Measurements from ENCODE around the gene TEDDM1.

The TEDDM1 gene

GRCh38 chr1:182391362-182392049, 9.0 kb downstream of the TEDDM1 start, which contains the start of gene GLUL:
GLUL (minus strand) TSS chr1:182391790; CDS start chr1:182388737, 3,053 bp downstream.
- H3K9ac ChIP-seq (ENCODE audit: low read depth in 1 of 2, low read length in 2 of 2) = peak within 1 kb of the TSS; percentile 73 to 81
- H3K36me3 ChIP-seq (ENCODE audit: control insufficient read depth in 1 of 2, insufficient read depth in 2 of 2, low read length in 2 of 2) = peaks cover 13 to 21% of the 10 kb centered on the region in 2 donors
- peak within 1 kb of the TSS; percentile 77 to 84 for H3K4me3 ChIP-seq (ENCODE audit: low read depth in 1 of 2, low read length in 2 of 2)
- no peaks in the 10 kb centered on the region for H3K9me3 ChIP-seq (ENCODE audit: control insufficient read depth in 1 of 2, low read length in 2 of 2)
- no peaks in the 10 kb centered on the region for H3K27me3 ChIP-seq (ENCODE audit: control insufficient read depth in 1 of 2, insufficient read depth in 2 of 2, low read length in 2 of 2)
- peaks cover 8 to 19% of the 10 kb centered on the region in 2 donors for H3K4me1 ChIP-seq (ENCODE audit: control insufficient read depth in 1 of 2, insufficient read depth in 2 of 2, low read length in 2 of 2)
- peak within 1 kb of the TSS; percentile 89 for H3K27ac ChIP-seq (ENCODE audit: low read depth, low read length)

DNA sequence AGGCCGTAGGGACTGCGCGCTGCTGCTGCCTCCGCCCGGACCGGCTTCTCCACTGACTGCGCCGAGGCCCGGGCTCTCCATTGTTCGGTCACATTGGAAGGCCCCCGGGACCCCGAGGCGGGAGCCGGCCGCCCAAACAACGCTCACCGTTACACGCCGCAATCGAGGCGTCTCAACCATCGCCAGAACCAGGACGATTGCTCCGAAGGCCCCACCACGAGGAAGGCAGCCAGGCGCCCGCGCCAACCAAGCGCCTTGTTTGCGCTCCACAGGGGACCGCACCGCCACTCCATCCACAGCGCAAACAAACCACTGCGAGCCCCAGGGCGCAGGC, 9.5 kb downstream of the TEDDM1 start:
- Histone ChIP-seq H3K4me1 (ENCODE audit: control insufficient read depth in 1 of 2, insufficient read depth in 2 of 2, low read length in 2 of 2) (peaks cover 8 to 19% of the 10 kb centered on the region in 2 donors), H3K27ac (ENCODE audit: low read depth, low read length) (peak overlapping the region; percentile 87), H3K9ac (ENCODE audit: low read depth in 1 of 2, low read length in 2 of 2) (peak overlapping the region; percentile 73 to 81), H3K27me3 (ENCODE audit: control insufficient read depth in 1 of 2, insufficient read depth in 2 of 2, low read length in 2 of 2) (no peaks in the 10 kb centered on the region), H3K4me3 (ENCODE audit: low read depth in 1 of 2, low read length in 2 of 2) (peak overlapping the region; percentile 77 to 84), H3K9me3 (ENCODE audit: control insufficient read depth in 1 of 2, low read length in 2 of 2) (no peaks in the 10 kb centered on the region), H3K36me3 (ENCODE audit: control insufficient read depth in 1 of 2, insufficient read depth in 2 of 2, low read length in 2 of 2) (peaks cover 18 to 26% of the 10 kb centered on the region in 2 donors)

- no peaks in the 10 kb centered on the region for H3K9me3 ChIP-seq (ENCODE audit: control insufficient read depth in 1 of 2, low read length in 2 of 2)
- peaks cover 8 to 19% of the 10 kb centered on the region in 2 donors for H3K4me1 ChIP-seq (ENCODE audit: control insufficient read depth in 1 of 2, insufficient read depth in 2 of 2, low read length in 2 of 2)
- H3K4me3 ChIP-seq (ENCODE audit: low read depth in 1 of 2, low read length in 2 of 2) = peak overlapping the region; percentile 77 to 84
- no peaks in the 10 kb centered on the region for H3K27me3 ChIP-seq (ENCODE audit: control insufficient read depth in 1 of 2, insufficient read depth in 2 of 2, low read length in 2 of 2)
- H3K27ac ChIP-seq (ENCODE audit: low read depth, low read length) = no peak overlapping the region
- peaks cover 26 to 38% of the 10 kb centered on the region in 2 donors for H3K36me3 ChIP-seq (ENCODE audit: control insufficient read depth in 1 of 2, insufficient read depth in 2 of 2, low read length in 2 of 2)
- peak overlapping the region; percentile 48 to 73 for H3K9ac ChIP-seq (ENCODE audit: low read depth in 1 of 2, low read length in 2 of 2)
These were observed 10.8 kb downstream of the TEDDM1 start for GRCh38 chr1:182389619-182390047.

DNA sequence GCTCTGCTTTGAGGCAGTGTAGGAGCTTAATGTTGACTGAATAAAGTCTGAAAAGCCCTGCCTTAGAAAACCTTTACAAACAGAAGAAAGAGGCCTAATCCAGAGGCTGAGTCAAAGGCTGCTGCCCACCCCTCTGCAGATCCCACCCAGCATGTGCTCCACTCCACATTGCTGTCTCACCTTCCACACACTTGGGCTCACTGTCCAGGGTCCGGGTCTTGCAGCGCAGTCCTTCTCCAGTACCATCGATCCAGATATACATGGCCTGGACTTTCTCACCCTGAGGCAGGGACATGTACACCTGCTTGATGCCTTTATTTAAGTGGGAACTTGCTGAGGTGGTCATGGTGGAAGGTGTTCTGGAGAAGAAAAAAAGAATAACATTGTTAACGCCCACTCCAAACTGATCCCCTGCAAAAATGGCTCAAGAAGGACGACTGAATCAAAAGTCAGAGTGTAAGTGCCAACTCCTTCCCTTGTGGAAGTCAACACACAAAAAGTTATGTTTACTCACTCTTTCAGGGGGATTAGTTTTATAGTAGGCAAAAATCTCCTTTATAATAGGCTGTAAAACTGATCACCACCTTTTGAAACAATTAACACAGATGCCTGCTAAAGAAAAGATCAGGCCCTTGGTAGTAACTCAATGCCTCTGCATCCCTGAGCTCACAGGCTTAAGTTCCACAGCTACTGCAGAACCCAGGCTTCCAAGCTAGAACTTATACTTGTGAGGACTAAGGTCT, 11.9 kb downstream of the TEDDM1 start:
- Histone ChIP-seq H3K36me3 (ENCODE audit: control insufficient read depth in 1 of 2, insufficient read depth in 2 of 2, low read length in 2 of 2) (peaks cover 34 to 48% of the 10 kb centered on the region in 2 donors), H3K4me1 (ENCODE audit: control insufficient read depth in 1 of 2, insufficient read depth in 2 of 2, low read length in 2 of 2) (peaks cover 8 to 19% of the 10 kb centered on the region in 2 donors)

DNA sequence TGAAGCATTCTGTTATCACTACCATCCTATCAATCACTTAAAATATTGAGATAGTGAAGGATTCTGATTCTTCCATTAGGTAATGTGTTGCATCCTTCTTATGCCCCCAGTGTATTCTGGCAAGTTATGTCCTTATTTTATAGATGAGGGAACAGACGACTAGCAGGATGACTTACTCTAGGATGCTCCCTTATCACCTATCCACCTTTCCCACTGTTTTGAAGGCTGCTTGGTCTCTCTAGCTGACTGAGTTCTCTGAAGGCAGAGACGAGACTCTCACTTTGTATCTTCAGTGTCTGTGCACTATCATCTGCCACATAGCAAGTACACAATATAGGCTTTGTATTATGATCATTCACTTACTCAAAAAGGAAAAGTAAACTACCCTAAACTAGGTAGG, 12.9 kb downstream of the TEDDM1 start:
- Histone ChIP-seq H3K4me1 (ENCODE audit: control insufficient read depth in 1 of 2, insufficient read depth in 2 of 2, low read length in 2 of 2) (peaks cover 8 to 14% of the 10 kb centered on the region in 2 donors), H3K9ac (ENCODE audit: low read depth in 1 of 2, low read length in 2 of 2) (no peak overlapping the region), H3K27me3 (ENCODE audit: control insufficient read depth in 1 of 2, insufficient read depth in 2 of 2, low read length in 2 of 2) (no peaks in the 10 kb centered on the region), H3K36me3 (ENCODE audit: control insufficient read depth in 1 of 2, insufficient read depth in 2 of 2, low read length in 2 of 2) (peaks cover 34 to 53% of the 10 kb centered on the region in 2 donors), H3K4me3 (ENCODE audit: low read depth in 1 of 2, low read length in 2 of 2) (no peak overlapping the region), H3K27ac (ENCODE audit: low read depth, low read length) (no peak overlapping the region), H3K9me3 (ENCODE audit: control insufficient read depth in 1 of 2, low read length in 2 of 2) (no peaks in the 10 kb centered on the region)

More for the DNA sequence above, 11.9 kb downstream of the TEDDM1 start:
- peak overlapping the region; percentile 17 to 77 for H3K4me3 ChIP-seq (ENCODE audit: low read depth in 1 of 2, low read length in 2 of 2)
- no peak overlapping the region for H3K27ac ChIP-seq (ENCODE audit: low read depth, low read length)
- H3K27me3 ChIP-seq (ENCODE audit: control insufficient read depth in 1 of 2, insufficient read depth in 2 of 2, low read length in 2 of 2) = no peaks in the 10 kb centered on the region
- H3K9me3 ChIP-seq (ENCODE audit: control insufficient read depth in 1 of 2, low read length in 2 of 2) = no peaks in the 10 kb centered on the region
- peak overlapping the region in 1 of 2 donors; percentile 73 for H3K9ac ChIP-seq (ENCODE audit: low read depth in 1 of 2, low read length in 2 of 2)

DNA sequence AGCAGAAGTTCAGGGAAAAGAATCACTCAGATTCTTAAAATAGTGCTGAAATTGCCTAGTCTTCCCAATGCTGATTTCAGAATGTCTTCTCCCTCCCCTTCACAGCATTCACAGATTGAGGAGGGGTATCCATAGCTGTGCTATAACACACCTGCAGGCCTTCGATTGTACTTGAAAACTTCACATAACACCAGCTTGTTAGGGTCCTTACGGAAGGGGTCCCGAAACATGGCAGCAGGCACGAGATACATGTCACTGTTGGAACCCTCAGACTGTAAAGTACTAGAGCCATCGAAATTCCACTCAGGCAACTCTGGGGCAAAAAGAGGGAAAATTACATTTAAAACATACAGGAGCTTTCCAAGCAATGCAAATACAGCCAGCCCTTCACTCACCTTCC, 13.5 kb downstream of the TEDDM1 start:
- Histone ChIP-seq H3K27me3 (ENCODE audit: control insufficient read depth in 1 of 2, insufficient read depth in 2 of 2, low read length in 2 of 2) (no peaks in the 10 kb centered on the region), H3K9ac (ENCODE audit: low read depth in 1 of 2, low read length in 2 of 2) (no peak overlapping the region), H3K4me3 (ENCODE audit: low read depth in 1 of 2, low read length in 2 of 2) (no peak overlapping the region), H3K9me3 (ENCODE audit: control insufficient read depth in 1 of 2, low read length in 2 of 2) (no peaks in the 10 kb centered on the region), H3K4me1 (ENCODE audit: control insufficient read depth in 1 of 2, insufficient read depth in 2 of 2, low read length in 2 of 2) (peaks cover 8 to 10% of the 10 kb centered on the region in 2 donors), H3K36me3 (ENCODE audit: control insufficient read depth in 1 of 2, insufficient read depth in 2 of 2, low read length in 2 of 2) (peaks cover 38 to 59% of the 10 kb centered on the region in 2 donors), H3K27ac (ENCODE audit: low read depth, low read length) (no peak overlapping the region)

GRCh38 chr1:182385885-182386853, 14.3 kb downstream of the TEDDM1 start:
- Histone ChIP-seq H3K27ac (ENCODE audit: low read depth, low read length) (no peak overlapping the region), H3K36me3 (ENCODE audit: control insufficient read depth in 1 of 2, insufficient read depth in 2 of 2, low read length in 2 of 2) (peaks cover 40 to 59% of the 10 kb centered on the region in 2 donors), H3K4me1 (ENCODE audit: control insufficient read depth in 1 of 2, insufficient read depth in 2 of 2, low read length in 2 of 2) (peaks cover 8 to 10% of the 10 kb centered on the region in 2 donors), H3K9me3 (ENCODE audit: control insufficient read depth in 1 of 2, low read length in 2 of 2) (no peaks in the 10 kb centered on the region), H3K9ac (ENCODE audit: low read depth in 1 of 2, low read length in 2 of 2) (no peak overlapping the region), H3K4me3 (ENCODE audit: low read depth in 1 of 2, low read length in 2 of 2) (no peak overlapping the region), H3K27me3 (ENCODE audit: control insufficient read depth in 1 of 2, insufficient read depth in 2 of 2, low read length in 2 of 2) (no peaks in the 10 kb centered on the region)

GRCh38 chr1:182384387-182384960, 16.0 kb downstream of the TEDDM1 start:
- no peak overlapping the region for H3K4me3 ChIP-seq (ENCODE audit: low read depth in 1 of 2, low read length in 2 of 2)
- no peak overlapping the region for H3K9ac ChIP-seq (ENCODE audit: low read depth in 1 of 2, low read length in 2 of 2)
- H3K27ac ChIP-seq (ENCODE audit: low read depth, low read length) = no peak overlapping the region
- peaks cover 40 to 59% of the 10 kb centered on the region in 2 donors for H3K36me3 ChIP-seq (ENCODE audit: control insufficient read depth in 1 of 2, insufficient read depth in 2 of 2, low read length in 2 of 2)
- H3K4me1 ChIP-seq (ENCODE audit: control insufficient read depth in 1 of 2, insufficient read depth in 2 of 2, low read length in 2 of 2) = peaks cover 0 to 10% of the 10 kb centered on the region in 2 donors
- H3K9me3 ChIP-seq (ENCODE audit: control insufficient read depth in 1 of 2, low read length in 2 of 2) = no peaks in the 10 kb centered on the region
- H3K27me3 ChIP-seq (ENCODE audit: control insufficient read depth in 1 of 2, insufficient read depth in 2 of 2, low read length in 2 of 2) = no peaks in the 10 kb centered on the region

DNA sequence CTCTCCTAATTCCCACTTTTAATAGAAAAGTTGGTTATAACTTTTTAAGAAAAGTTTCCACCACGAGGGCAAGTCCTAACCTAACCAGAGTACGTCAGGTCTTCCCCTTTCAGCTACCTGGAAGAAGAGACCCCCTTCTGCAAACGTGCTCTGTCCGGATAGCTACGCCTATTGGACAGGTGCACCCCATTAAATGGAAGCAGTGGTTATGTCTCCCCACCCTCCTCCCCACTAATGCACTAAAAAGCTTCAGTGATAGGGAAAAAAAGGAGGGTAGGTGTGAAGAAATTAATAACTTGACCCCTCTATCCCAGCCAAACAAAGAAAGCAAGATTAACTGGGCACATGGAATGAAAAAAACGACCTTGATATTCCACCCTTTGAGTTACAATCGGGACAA, 16.5 kb downstream of the TEDDM1 start:
- H3K4me1 ChIP-seq (ENCODE audit: control insufficient read depth in 1 of 2, insufficient read depth in 2 of 2, low read length in 2 of 2) = peaks cover 0 to 6% of the 10 kb centered on the region in 2 donors
- no peaks in the 10 kb centered on the region for H3K9me3 ChIP-seq (ENCODE audit: control insufficient read depth in 1 of 2, low read length in 2 of 2)
- H3K4me3 ChIP-seq (ENCODE audit: low read depth in 1 of 2, low read length in 2 of 2) = no peak overlapping the region
- no peak overlapping the region for H3K27ac ChIP-seq (ENCODE audit: low read depth, low read length)
- H3K27me3 ChIP-seq (ENCODE audit: control insufficient read depth in 1 of 2, insufficient read depth in 2 of 2, low read length in 2 of 2) = no peaks in the 10 kb centered on the region
- H3K36me3 ChIP-seq (ENCODE audit: control insufficient read depth in 1 of 2, insufficient read depth in 2 of 2, low read length in 2 of 2) = peaks cover 40 to 59% of the 10 kb centered on the region in 2 donors
- no peak overlapping the region for H3K9ac ChIP-seq (ENCODE audit: low read depth in 1 of 2, low read length in 2 of 2)

Measured in duodenal mucosa (tissue), 2 donors.